Inflammatory macrophage (primary cell): ENCODE data around the gene SGF29.
"Not testable (repeated sequence)": the region's sequence is repeated elsewhere in the genome, so short reads cannot be mapped to it uniquely, and the experiment has no call there.

Experiments used
- DNase-seq, 2 donors: peaks; one replicate each; pipeline ENCODE4 v3.0.0-alpha.2; 2020 to 2022

Gene SGF29

GRCh38 chr16:28596115-28596630 lies 42.5 kb downstream of the SGF29 start:
- no peak for DNase-seq

- DNase-seq: peak in 1 of 2 donors; percentile 10
Observed at GRCh38 chr16:28596840-28597691, 43.3 kb downstream of the SGF29 start, which contains the start of gene SULT1A2. SULT1A2 (minus strand) TSS chr16:28597050; CDS start chr16:28595930, 1,120 bp downstream.

GRCh38 chr16:28597692-28598261 lies 44.1 kb downstream of the SGF29 start:
- DNase-seq: peak in 1 of 2 donors; percentile 35

- not testable (repeated sequence) for DNase-seq
Observed at GRCh38 chr16:28599377-28600285, 45.9 kb downstream of the SGF29 start.

GRCh38 chr16:28600965-28601364 lies 47.2 kb downstream of the SGF29 start:
- not testable (repeated sequence) for DNase-seq

- not testable (repeated sequence) for DNase-seq
Observed at GRCh38 chr16:28601589-28601988, 47.9 kb downstream of the SGF29 start.

GRCh38 chr16:28602062-28602461 lies 48.3 kb downstream of the SGF29 start:
- not testable (repeated sequence) for DNase-seq

GRCh38 chr16:28602529-28602928 lies 48.8 kb downstream of the SGF29 start:
- DNase-seq: no peak

- no peak for DNase-seq
Observed at GRCh38 chr16:28603381-28604185, 49.9 kb downstream of the SGF29 start.

- DNase-seq: no peak
Observed at GRCh38 chr16:28604186-28604565, 50.5 kb downstream of the SGF29 start.

- DNase-seq: no peak
Observed at GRCh38 chr16:28606291-28607115, 52.8 kb downstream of the SGF29 start.

- no peak for DNase-seq
Observed at GRCh38 chr16:28607116-28607623, 53.5 kb downstream of the SGF29 start.

GRCh38 chr16:28607681-28608495 lies 54.2 kb downstream of the SGF29 start:
- DNase-seq: not testable (repeated sequence)

- DNase-seq: not testable (repeated sequence)
Observed at GRCh38 chr16:28608496-28608808, 54.7 kb downstream of the SGF29 start.

GRCh38 chr16:28608867-28609596 lies 55.3 kb downstream of the SGF29 start:
- DNase-seq: peak; percentile 15 to 22

- DNase-seq: peak; percentile 73 to 79
Observed at GRCh38 chr16:28609631-28610594, 56.2 kb downstream of the SGF29 start, which contains the start of gene SULT1A1. SULT1A1 (minus strand) TSS chr16:28610044; CDS start chr16:28608855, 1,189 bp downstream.

- DNase-seq: peak in 1 of 2 donors; percentile 7
Observed at GRCh38 chr16:28610595-28611191, 57.0 kb downstream of the SGF29 start.
